Subcutaneous abdominal adipose tissue (tissue), 5 donors: ENCODE results near the gene CELF5.
"Not testable (repeated sequence)": the region's sequence is repeated elsewhere in the genome, so short reads cannot be mapped to it uniquely, and the experiment has no call there.

ENCODE experiments used
- H3K27ac ChIP-seq: one replicate; pipeline ENCODE4 v1.7.0; 2013; ENCODE audit warnings: low read depth, mild to moderate bottlenecking, inconsistent platforms, low read length, moderate library complexity
- H3K27me3 ChIP-seq, 5 donors: one replicate each; pipeline ENCODE4 v1.7.0; 2013; ENCODE audit warnings: low read length in 5 of 5, inconsistent platforms in 1 of 5; ENCODE audit not compliant: control insufficient read depth in 5 of 5, insufficient read depth in 4 of 5
- H3K36me3 ChIP-seq, 5 donors: one replicate each; pipeline ENCODE4 v1.7.0; 2013; ENCODE audit warnings: low read length in 5 of 5; ENCODE audit not compliant: control insufficient read depth in 5 of 5, insufficient read depth in 5 of 5
- H3K4me1 ChIP-seq, 5 donors: one replicate each; pipeline ENCODE4 v1.7.0; 2013; ENCODE audit warnings: low read length in 5 of 5, mild to moderate bottlenecking in 3 of 5, moderate library complexity in 1 of 5; ENCODE audit not compliant: control insufficient read depth in 5 of 5, insufficient read depth in 5 of 5
- H3K4me3 ChIP-seq, 5 donors: one replicate each; pipeline ENCODE4 v1.7.0; 2013; ENCODE audit warnings: low read length in 5 of 5, low read depth in 1 of 5
- H3K9ac ChIP-seq, 5 donors: one replicate each; pipeline ENCODE4 v1.7.0; 2013; ENCODE audit warnings: low read length in 5 of 5, mild to moderate bottlenecking in 4 of 5, moderate library complexity in 3 of 5
- H3K9me3 ChIP-seq, 5 donors: one replicate each; pipeline ENCODE4 v1.7.0; 2013; ENCODE audit warnings: low read length in 5 of 5; ENCODE audit not compliant: control insufficient read depth in 5 of 5
- donor health status: healthy.
- donor health status: healthy.
- donor health status: healthy.
- donor health status: healthy.
- donor health status: healthy.

CELF5 gene

DNA sequence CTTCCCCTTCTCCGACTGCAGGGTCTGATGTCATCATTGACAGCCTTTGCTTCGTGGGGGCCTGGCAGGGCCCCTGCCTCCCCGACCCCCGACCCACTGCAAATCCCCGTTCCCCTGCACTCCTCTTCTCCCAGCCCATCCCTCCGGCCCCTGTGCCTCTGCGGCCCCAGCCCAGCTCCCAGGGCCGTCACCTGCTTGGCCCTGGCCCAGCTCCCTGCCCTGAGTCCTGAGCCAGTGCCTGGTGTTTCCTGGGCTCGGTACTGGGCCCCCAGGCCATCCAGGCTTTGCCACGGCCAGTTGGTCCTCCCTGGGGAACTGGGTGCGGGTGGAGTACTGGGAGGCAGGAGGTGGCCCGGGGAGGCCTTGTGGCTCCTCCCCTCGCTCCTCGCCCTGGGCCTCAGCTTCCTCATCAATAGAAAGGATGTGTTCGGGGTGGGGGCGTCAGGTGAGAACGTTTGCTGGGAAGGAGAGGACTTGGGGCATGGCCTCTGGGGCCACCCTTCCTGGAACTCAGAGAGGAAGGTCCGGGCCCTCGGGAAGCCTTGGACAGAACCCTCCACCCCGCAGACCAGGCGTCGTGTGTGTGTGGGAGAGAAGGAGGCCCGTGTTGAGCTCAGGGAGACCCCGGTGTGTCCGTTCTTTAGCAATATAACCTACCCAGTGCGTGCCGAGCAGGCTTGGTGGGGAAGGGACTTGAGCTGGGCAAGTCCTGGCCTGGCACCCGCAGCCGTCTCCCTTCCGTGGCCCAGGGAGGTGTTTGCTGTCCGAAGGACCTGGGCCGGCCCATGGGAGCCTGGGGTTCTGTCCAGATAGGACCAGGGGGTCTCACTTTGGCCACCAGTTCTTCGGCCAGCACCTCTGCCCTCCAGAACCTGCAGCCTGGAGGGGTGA, 15.9 kb upstream of the CELF5 start:
- Histone ChIP-seq H3K36me3 (peaks cover 0 to 54% (median 42%) of the 10 kb centered on the region in 5 donors), H3K9ac (no peak overlapping the region)

GRCh38 chr19:3210347-3211017, 14.0 kb upstream of the CELF5 start:
- H3K9me3 ChIP-seq = no peaks in the 10 kb centered on the region
- H3K27ac ChIP-seq = no peak overlapping the region
- H3K27me3 ChIP-seq = no peaks in the 10 kb centered on the region
- no peak overlapping the region for H3K4me3 ChIP-seq
- no peak overlapping the region for H3K9ac ChIP-seq
- no peaks in the 10 kb centered on the region for H3K4me1 ChIP-seq
- H3K36me3 ChIP-seq = peaks cover 0 to 35% (median 23%) of the 10 kb centered on the region in 5 donors

More for the DNA sequence above, 15.9 kb upstream of the CELF5 start:
- H3K27ac ChIP-seq = no peak overlapping the region
- no peaks in the 10 kb centered on the region for H3K27me3 ChIP-seq
- no peak overlapping the region for H3K4me3 ChIP-seq
- no peaks in the 10 kb centered on the region for H3K9me3 ChIP-seq
- H3K4me1 ChIP-seq = no peaks in the 10 kb centered on the region

DNA sequence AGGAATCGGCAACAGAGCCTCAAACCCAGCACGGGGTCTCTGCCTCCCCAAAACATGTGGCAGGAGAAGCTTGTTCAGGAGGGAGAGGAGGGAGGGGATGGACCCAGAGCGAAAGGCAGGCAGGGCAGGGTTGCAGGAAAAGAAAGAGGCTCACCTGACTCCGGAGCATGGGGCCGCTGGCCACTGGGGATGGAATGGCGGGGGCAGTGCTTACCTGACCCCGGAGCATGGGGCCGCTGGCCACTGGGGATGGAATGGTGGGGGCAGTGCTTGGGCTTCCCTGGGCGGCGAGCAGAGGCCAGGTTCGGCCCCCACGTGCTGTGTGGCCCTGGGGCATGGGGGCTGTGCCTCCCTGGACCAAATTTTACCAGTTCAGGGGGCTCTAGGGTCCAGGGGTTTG, 13.3 kb upstream of the CELF5 start:
- Histone ChIP-seq H3K27ac (no peak overlapping the region), H3K4me1 (no peaks in the 10 kb centered on the region), H3K27me3 (no peaks in the 10 kb centered on the region), H3K36me3 (peaks cover 0 to 30% (median 21%) of the 10 kb centered on the region in 5 donors), H3K9ac (no peak overlapping the region), H3K4me3 (no peak overlapping the region), H3K9me3 (no peaks in the 10 kb centered on the region)

- H3K4me1 ChIP-seq = no peaks in the 10 kb centered on the region
- H3K27ac ChIP-seq = no peak overlapping the region
- no peak overlapping the region for H3K9ac ChIP-seq
- H3K27me3 ChIP-seq = no peaks in the 10 kb centered on the region
- peaks cover 0 to 3% (median 0%) of the 10 kb centered on the region in 5 donors for H3K9me3 ChIP-seq
- H3K36me3 ChIP-seq = peaks cover 0 to 11% (median 3%) of the 10 kb centered on the region in 5 donors
- H3K4me3 ChIP-seq = no peak overlapping the region
Measured at GRCh38 chr19:3213159-3213558, 11.3 kb upstream of the CELF5 start.

DNA sequence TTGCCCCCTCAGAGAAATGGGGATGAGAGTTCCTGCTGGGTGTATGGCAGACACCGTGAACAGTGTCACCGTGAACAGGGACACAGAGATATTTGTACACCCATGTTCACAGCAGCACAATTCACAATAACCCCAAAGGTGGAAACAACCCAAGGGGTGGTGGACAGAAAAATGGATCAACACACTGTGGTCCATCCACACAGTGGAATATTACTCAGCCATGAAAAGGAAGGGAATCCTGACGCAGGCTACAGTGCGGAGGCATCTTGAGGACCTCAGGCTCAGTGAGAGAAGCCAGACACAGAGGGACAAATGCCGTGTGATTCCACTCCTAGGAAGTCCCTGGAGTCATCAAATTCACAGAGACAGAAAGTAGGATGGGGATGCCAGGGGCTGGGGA, 7.6 kb upstream of the CELF5 start:
- Histone ChIP-seq H3K27ac (no peak overlapping the region), H3K4me1 (no peaks in the 10 kb centered on the region), H3K27me3 (peaks cover 0 to 6% (median 3%) of the 10 kb centered on the region in 5 donors), H3K9ac (no peak overlapping the region), H3K9me3 (peaks cover 0 to 3% (median 0%) of the 10 kb centered on the region in 5 donors), H3K36me3 (no peaks in the 10 kb centered on the region), H3K4me3 (no peak overlapping the region)

DNA sequence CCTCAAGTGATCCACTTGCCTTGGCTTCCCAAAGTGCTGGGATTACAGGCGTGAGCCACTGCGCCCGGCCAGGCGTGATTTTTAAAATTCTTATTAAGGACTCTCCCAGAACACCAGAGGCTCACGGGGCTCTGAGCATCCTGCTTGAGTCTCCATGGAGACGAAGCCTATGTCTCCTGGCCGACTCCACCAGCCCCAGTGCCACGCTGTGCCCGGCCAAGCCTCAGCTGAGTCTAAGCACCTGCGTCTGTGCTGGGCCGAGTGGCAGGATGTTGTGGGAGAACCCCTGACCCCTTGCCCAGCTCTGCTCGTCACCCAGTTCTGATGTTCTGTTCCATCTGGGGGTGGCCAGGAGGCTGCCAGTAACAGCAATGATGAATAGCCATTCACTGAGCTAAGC, 3.9 kb upstream of the CELF5 start:
- H3K4me1 ChIP-seq = no peaks in the 10 kb centered on the region
- H3K27ac ChIP-seq = no peak overlapping the region
- H3K27me3 ChIP-seq = peaks cover 4 to 12% (median 8%) of the 10 kb centered on the region in 5 donors
- no peaks in the 10 kb centered on the region for H3K36me3 ChIP-seq
- peaks cover 0 to 3% (median 0%) of the 10 kb centered on the region in 5 donors for H3K9me3 ChIP-seq
- no peak overlapping the region for H3K4me3 ChIP-seq
- no peak overlapping the region for H3K9ac ChIP-seq

- H3K36me3 ChIP-seq, H3K9me3 ChIP-seq, H3K9ac ChIP-seq, H3K4me1 ChIP-seq, H3K4me3 ChIP-seq, H3K27ac ChIP-seq: not testable (repeated sequence)
- peaks cover 8 to 22% (median 14%) of the 10 kb centered on the region in 5 donors for H3K27me3 ChIP-seq
Measured at GRCh38 chr19:3221576-3221975, 2.9 kb upstream of the CELF5 start.

GRCh38 chr19:3222709-3223108, 1.8 kb upstream of the CELF5 start:
- no peak overlapping the region for H3K9ac ChIP-seq
- H3K4me1 ChIP-seq = no peaks in the 10 kb centered on the region
- H3K27me3 ChIP-seq = peaks cover 17 to 32% (median 22%) of the 10 kb centered on the region in 5 donors
- H3K36me3 ChIP-seq = no peaks in the 10 kb centered on the region
- no peak overlapping the region for H3K27ac ChIP-seq
- no peak overlapping the region for H3K4me3 ChIP-seq
- no peaks in the 10 kb centered on the region for H3K9me3 ChIP-seq

GRCh38 chr19:3225169-3225485, 666 bp downstream of the CELF5 start:
- H3K9ac ChIP-seq = no peak overlapping the region
- H3K4me1 ChIP-seq = no peaks in the 10 kb centered on the region
- H3K9me3 ChIP-seq = no peaks in the 10 kb centered on the region
- no peak overlapping the region for H3K4me3 ChIP-seq
- H3K27ac ChIP-seq = no peak overlapping the region
- peaks cover 28 to 52% (median 36%) of the 10 kb centered on the region in 5 donors for H3K27me3 ChIP-seq
- H3K36me3 ChIP-seq = no peaks in the 10 kb centered on the region

DNA sequence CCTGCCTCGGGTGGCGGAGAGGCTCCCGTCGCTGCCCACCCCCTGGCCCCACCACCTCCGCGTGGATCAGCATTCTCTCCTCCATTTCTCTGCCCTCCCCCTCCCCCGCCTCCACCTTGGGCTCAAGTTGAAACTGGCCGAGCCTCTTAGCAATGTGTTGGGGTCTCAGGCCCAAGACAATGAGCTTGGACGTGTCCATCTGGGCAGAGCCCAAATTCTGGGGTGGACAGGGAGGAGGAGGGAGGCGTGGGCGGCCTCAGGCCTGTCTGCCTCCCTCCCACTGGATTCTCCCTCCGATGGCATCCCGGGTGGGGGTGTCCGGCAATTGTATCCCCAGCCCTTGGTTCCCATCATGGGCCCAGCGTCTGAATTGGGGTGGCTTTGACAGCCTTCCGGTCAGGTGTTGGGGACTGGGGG, 1.2 kb downstream of the CELF5 start:
- H3K9me3 ChIP-seq = no peaks in the 10 kb centered on the region
- H3K27me3 ChIP-seq = peaks cover 32 to 55% (median 41%) of the 10 kb centered on the region in 5 donors
- H3K9ac ChIP-seq = no peak overlapping the region
- H3K4me3 ChIP-seq = no peak overlapping the region
- H3K27ac ChIP-seq = no peak overlapping the region
- H3K36me3 ChIP-seq = no peaks in the 10 kb centered on the region
- no peaks in the 10 kb centered on the region for H3K4me1 ChIP-seq
